Smooth muscle cell (in vitro differentiated cells): ENCODE data around the gene NFX1. TPM values are rescaled to one million over a fixed set of nuclear protein-coding genes. Genes with fewer than 3 reads are reported as not detected.

Experiments
- DNase-seq: peaks from one replicate; lab custom pipeline; 2025; ENCODE audit not compliant: unreplicated experiment; lab: John Stamatoyannopoulos, UW
- H2AFZ ChIP-seq: fragments of 200-600 bp; sonication (generic); 2 replicates; pipeline ENCODE4 v1.6.0; 2016; ENCODE audit warnings: antibody characterized with exemption, low read depth, mild to moderate bottlenecking
- H3F3A ChIP-seq: fragments of 200-600 bp; sonication (generic); 2 replicates; pipeline ENCODE4 v1.6.0; 2017; ENCODE audit warnings: antibody characterized with exemption, low read depth
- H3K27ac ChIP-seq: fragments of 200-600 bp; sonication (generic); 2 replicates; pipeline ENCODE4 v1.5.1; 2016; ENCODE audit warnings: low read depth, mild to moderate bottlenecking
- H3K27me3 ChIP-seq: fragments of 200-600 bp; sonication (generic); 2 replicates; pipeline ENCODE4 v1.6.1; 2016; ENCODE audit warnings: low read depth, mild to moderate bottlenecking
- H3K36me3 ChIP-seq: fragments of 200-600 bp; sonication (generic); 2 replicates; pipeline ENCODE4 v1.5.1; 2016; ENCODE audit warnings: low read depth
- H3K4me1 ChIP-seq: fragments of 200-600 bp; sonication (generic); 2 replicates; pipeline ENCODE4 v1.5.1; 2016; ENCODE audit warnings: low read depth
- H3K4me2 ChIP-seq: fragments of 200-600 bp; sonication (generic); 2 replicates; pipeline ENCODE4 v1.6.0; 2016; ENCODE audit warnings: mild to moderate bottlenecking
- H3K4me3 ChIP-seq: fragments of 200-600 bp; sonication (generic); 2 replicates; pipeline ENCODE4 v1.5.1; 2016; ENCODE audit warnings: mild to moderate bottlenecking
- H3K79me2 ChIP-seq: fragments of 200-600 bp; sonication (generic); 2 replicates; pipeline ENCODE4 v1.6.0; 2016; ENCODE audit warnings: low read depth, mild to moderate bottlenecking
- H3K9ac ChIP-seq: fragments of 200-600 bp; sonication (generic); 2 replicates; pipeline ENCODE4 v1.6.0; 2016; ENCODE audit warnings: low read depth
- H3K9me3 ChIP-seq: fragments of 200-600 bp; sonication (generic); replicated peaks from 2 replicates; pipeline ENCODE4 v1.5.1; 2016; ENCODE audit warnings: low read depth
- H4K20me1 ChIP-seq: fragments of 200-600 bp; sonication (generic); 2 replicates; pipeline ENCODE4 v1.6.0; 2016; ENCODE audit warnings: low read depth
- WGBS: methylation state at CpG from one replicate; pipeline ENCODE4 v1.1.7; 2016; ENCODE audit warnings: low lambda C conversion rate; 5-methylcytosine and 5-hydroxymethylcytosine counted together
- polyA plus RNA-seq: library from polyadenylated mRNA; unstranded; fragments of >200 nt; fragmentation: Nextera tagmentation; extraction: Ambion mirVana; gene quantifications from 2 replicates; pipeline ENCODE4 v1.2.1, GENCODE V29; 2016
- total RNA-seq: library from RNA; depleted of rRNA; stranded (reverse); fragments of >200 nt; gene quantifications from 2 replicates; pipeline ENCODE4 v1.2.3, GENCODE V29; 2014
- TF ChIP-seq, protein P1 (sequence below): fragments of 200-600 bp; sonication (generic); IDR thresholded peaks from 2 replicates; pipeline ENCODE4 v1.5.1; 2017; ENCODE audit warnings: borderline replicate concordance, mild to moderate bottlenecking, antibody characterized with exemption; ENCODE audit not compliant: insufficient read depth, poor library complexity, severe bottlenecking

NFX1 gene
- total and polyA plus RNA-seq, 2 experiments from 2014 or later: 19.3 to 22.8 TPM

DNA sequence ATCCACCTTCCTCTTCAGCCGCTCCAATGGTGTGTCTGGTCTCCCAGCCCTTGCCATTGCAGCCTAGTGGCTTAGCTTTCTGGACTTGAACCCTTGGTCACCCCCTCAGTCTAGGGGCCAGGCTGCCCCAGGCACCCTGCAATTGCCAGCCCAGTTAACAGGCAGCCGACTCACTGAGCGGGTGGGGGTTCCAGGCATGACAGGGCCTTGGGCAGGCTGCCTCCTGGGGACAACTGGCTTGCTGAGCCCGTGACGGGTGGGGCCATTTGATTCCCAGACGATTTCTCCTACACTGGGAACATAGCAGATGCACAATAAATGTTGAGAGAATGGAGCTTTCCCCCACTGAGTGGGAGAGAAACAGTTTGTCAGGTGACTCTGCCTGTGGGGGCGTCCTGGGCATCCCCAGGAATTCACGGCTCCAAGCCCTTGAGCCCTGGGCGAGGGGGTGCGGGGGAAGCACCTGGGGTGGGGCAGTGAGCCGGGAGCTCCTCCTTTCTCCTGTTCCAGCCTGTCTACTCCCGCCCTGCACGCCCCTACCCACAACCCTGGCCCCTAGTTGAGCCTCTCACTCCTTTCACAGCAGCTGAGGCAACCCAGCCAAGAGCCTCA is 124.7 kb downstream of the NFX1 start:
- no peaks in the 10 kb centered on the region for H3K27me3 ChIP-seq

DNA sequence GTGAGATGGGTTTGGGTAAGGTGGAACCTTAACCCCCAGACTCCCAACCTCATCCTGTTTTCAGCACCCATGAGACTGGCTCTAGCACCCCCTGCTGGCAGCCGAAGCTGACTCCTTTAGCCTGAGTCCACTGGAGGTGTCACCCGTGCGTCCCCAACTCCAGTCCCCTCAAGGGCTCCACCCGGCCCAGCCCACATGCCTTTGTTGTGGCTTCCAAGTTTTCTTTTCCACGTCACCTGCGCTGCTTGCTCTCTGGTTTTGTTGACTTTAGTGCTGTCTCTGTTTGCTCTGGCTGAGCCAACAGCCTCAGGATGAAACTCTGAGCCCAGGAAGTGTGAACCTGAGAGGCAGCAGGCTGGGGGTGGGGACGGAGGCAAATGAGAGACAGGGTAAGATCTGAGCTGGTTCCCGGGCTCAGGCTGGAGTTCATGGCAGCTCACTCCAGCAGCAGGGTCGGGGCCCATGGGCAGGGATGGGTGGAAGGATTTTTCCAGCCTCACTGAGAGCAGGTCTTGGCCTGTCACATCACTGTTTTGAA is 125.3 kb downstream of the NFX1 start:
- H3K27ac ChIP-seq: no peak overlapping the region
- no peaks in the 10 kb centered on the region for H3K79me2 ChIP-seq
- no peaks in the 10 kb centered on the region for H4K20me1 ChIP-seq
- no peak overlapping the region for H3K4me2 ChIP-seq
- no peaks in the 10 kb centered on the region for H3K27me3 ChIP-seq
- 33% methylated on average over 9 of the region's 9 CpGs for WGBS
- no peaks in the 10 kb centered on the region for H3K4me1 ChIP-seq
- H2AFZ ChIP-seq: peak overlapping the region; percentile 54
- H3K9me3 ChIP-seq: no peaks in the 10 kb centered on the region
- DNase-seq: no peak
- TF ChIP-seq, protein P1, sequence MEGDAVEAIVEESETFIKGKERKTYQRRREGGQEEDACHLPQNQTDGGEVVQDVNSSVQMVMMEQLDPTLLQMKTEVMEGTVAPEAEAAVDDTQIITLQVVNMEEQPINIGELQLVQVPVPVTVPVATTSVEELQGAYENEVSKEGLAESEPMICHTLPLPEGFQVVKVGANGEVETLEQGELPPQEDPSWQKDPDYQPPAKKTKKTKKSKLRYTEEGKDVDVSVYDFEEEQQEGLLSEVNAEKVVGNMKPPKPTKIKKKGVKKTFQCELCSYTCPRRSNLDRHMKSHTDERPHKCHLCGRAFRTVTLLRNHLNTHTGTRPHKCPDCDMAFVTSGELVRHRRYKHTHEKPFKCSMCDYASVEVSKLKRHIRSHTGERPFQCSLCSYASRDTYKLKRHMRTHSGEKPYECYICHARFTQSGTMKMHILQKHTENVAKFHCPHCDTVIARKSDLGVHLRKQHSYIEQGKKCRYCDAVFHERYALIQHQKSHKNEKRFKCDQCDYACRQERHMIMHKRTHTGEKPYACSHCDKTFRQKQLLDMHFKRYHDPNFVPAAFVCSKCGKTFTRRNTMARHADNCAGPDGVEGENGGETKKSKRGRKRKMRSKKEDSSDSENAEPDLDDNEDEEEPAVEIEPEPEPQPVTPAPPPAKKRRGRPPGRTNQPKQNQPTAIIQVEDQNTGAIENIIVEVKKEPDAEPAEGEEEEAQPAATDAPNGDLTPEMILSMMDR: peak; percentile 63
- H3K4me3 ChIP-seq: no peak overlapping the region
- no peaks in the 10 kb centered on the region for H3F3A ChIP-seq
- no peaks in the 10 kb centered on the region for H3K36me3 ChIP-seq
- no peak overlapping the region for H3K9ac ChIP-seq

More for the DNA sequence above, 124.7 kb downstream of the NFX1 start:
- Histone ChIP-seq H4K20me1 (no peaks in the 10 kb centered on the region), H3K9me3 (no peaks in the 10 kb centered on the region), H3K4me3 (no peak overlapping the region), H3K9ac (no peak overlapping the region), H3F3A (no peaks in the 10 kb centered on the region), H3K27ac (no peak overlapping the region), H3K4me2 (no peak overlapping the region), H3K4me1 (no peaks in the 10 kb centered on the region), H2AFZ (no peak overlapping the region), H3K36me3 (no peaks in the 10 kb centered on the region), H3K79me2 (no peaks in the 10 kb centered on the region)
- TF ChIP-seq, protein P1: no peak
- WGBS: 80% methylated on average over 11 of the region's 13 CpGs
- DNase-seq: no peak

DNA sequence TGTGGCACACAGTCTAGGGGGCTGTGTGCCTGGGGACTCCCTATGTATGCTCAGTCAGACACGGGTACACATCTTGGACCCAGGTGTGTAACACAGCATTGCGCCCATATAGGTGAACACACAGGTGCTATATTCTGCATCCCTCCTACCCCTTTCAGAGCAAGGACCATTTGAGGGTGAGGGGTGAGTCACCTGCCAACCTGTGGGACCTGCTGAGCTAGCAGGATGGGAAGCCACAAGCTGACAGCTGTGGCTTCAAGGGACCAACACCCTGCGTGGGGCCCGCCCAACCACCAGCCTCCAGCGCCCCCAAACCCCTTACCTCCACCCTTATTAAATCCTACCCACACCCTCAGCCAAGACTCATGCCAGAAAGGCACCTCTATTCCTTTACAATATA is 126.7 kb downstream of the NFX1 start:
- DNase-seq: no peak
- H3K4me1 ChIP-seq: no peaks in the 10 kb centered on the region
- no peaks in the 10 kb centered on the region for H3K9me3 ChIP-seq
- H3K9ac ChIP-seq: no peak overlapping the region
- 66% methylated on average over 5 of the region's 5 CpGs for WGBS
- H3K27ac ChIP-seq: no peak overlapping the region
- no peaks in the 10 kb centered on the region for H3K36me3 ChIP-seq
- H4K20me1 ChIP-seq: no peaks in the 10 kb centered on the region
- H2AFZ ChIP-seq: no peak overlapping the region
- no peaks in the 10 kb centered on the region for H3F3A ChIP-seq
- H3K27me3 ChIP-seq: no peaks in the 10 kb centered on the region
- no peak overlapping the region for H3K4me2 ChIP-seq
- TF ChIP-seq, protein P1: no peak
- H3K4me3 ChIP-seq: no peak overlapping the region
- no peaks in the 10 kb centered on the region for H3K79me2 ChIP-seq

DNA sequence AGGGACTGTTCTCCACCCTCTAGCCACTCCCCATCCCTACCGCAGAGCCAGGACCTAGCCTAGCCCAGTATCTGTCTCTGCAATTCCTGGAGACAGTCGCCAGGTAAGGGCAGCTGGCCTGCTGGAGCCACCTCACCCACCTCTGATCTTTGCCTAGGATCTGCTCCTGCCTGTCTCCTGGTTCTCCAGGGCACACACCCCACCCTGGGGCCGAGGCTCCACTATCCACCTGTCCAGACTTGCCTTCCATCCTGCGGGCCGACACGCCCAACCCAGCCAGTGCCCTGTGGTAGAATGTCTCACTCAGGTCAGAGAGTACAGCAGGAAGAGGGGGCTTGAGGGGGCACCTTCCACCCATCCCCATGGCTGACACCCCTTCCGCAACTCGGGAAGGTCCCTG is 127.8 kb downstream of the NFX1 start:
- Histone ChIP-seq H3K36me3 (no peaks in the 10 kb centered on the region), H3K27ac (no peak overlapping the region), H3K79me2 (no peaks in the 10 kb centered on the region), H3K4me2 (no peak overlapping the region), H3K4me1 (no peaks in the 10 kb centered on the region), H3K27me3 (no peaks in the 10 kb centered on the region), H3K9ac (no peak overlapping the region), H3K4me3 (no peak overlapping the region), H3F3A (no peaks in the 10 kb centered on the region), H3K9me3 (no peaks in the 10 kb centered on the region), H2AFZ (no peak overlapping the region), H4K20me1 (no peaks in the 10 kb centered on the region)
- DNase-seq: no peak
- WGBS: 82% methylated on average over 8 of the region's 8 CpGs
- TF ChIP-seq, protein P1: no peak
